ENCODE measurements around the gene OR2K2. TPM values are rescaled to one million over a fixed set of nuclear protein-coding genes. Genes with fewer than 3 reads are reported as not detected.

OR2K2 gene
- total RNA-seq, 1 donor from 2014 or later, result not detected

- Mint-ChIP-seq H3K36me3 (ENCODE audit: low read depth) (peaks cover 16% of the 10 kb centered on the region), H3K4me3 (no peak overlapping the region), H3K27ac (ENCODE audit: unreplicated experiment) (no peak overlapping the region), H3K4me1 (no peaks in the 10 kb centered on the region), H3K9me3 (no peaks in the 10 kb centered on the region), H3K27me3 (ENCODE audit: low read depth) (no peaks in the 10 kb centered on the region)
- TF ChIP-seq CTCF (conservative IDR thresholded peaks at IDR 0.05), result no peak
- DNase-seq (ENCODE audit: low read depth, low spot score), result no peak
Measured at GRCh38 chr9:111362526-111362925, 32.5 kb upstream of the OR2K2 start.

- peaks cover 1% of the 10 kb centered on the region for H3K9me3 Mint-ChIP-seq
- H3K4me3 Mint-ChIP-seq, result no peak overlapping the region
- peaks cover 9% of the 10 kb centered on the region for H3K4me1 Mint-ChIP-seq
- no peak for DNase-seq (ENCODE audit: low read depth, low spot score)
- no peaks in the 10 kb centered on the region for H3K27me3 Mint-ChIP-seq (ENCODE audit: low read depth)
- no peak for TF ChIP-seq CTCF (conservative IDR thresholded peaks at IDR 0.05)
- H3K27ac Mint-ChIP-seq (ENCODE audit: unreplicated experiment), result no peak overlapping the region
- peaks cover 19% of the 10 kb centered on the region for H3K36me3 Mint-ChIP-seq (ENCODE audit: low read depth)
Measured at GRCh38 chr9:111360881-111361280, 30.9 kb upstream of the OR2K2 start.

- Mint-ChIP-seq H3K27ac (ENCODE audit: unreplicated experiment) (no peak overlapping the region), H3K4me1 (peaks cover 9% of the 10 kb centered on the region), H3K36me3 (ENCODE audit: low read depth) (peaks cover 7% of the 10 kb centered on the region), H3K9me3 (peaks cover 8% of the 10 kb centered on the region), H3K27me3 (ENCODE audit: low read depth) (no peaks in the 10 kb centered on the region), H3K4me3 (no peak overlapping the region)
- DNase-seq (ENCODE audit: low read depth, low spot score), result no peak
- no peak for TF ChIP-seq CTCF (conservative IDR thresholded peaks at IDR 0.05)
Measured at GRCh38 chr9:111356481-111357244, 26.6 kb upstream of the OR2K2 start.

- no peak overlapping the region for H3K27ac Mint-ChIP-seq (ENCODE audit: unreplicated experiment)
- H3K4me1 Mint-ChIP-seq, result peaks cover 9% of the 10 kb centered on the region
- H3K36me3 Mint-ChIP-seq (ENCODE audit: low read depth), result peaks cover 7% of the 10 kb centered on the region
- TF ChIP-seq CTCF (conservative IDR thresholded peaks at IDR 0.05), result no peak
- H3K27me3 Mint-ChIP-seq (ENCODE audit: low read depth), result no peaks in the 10 kb centered on the region
- no peak overlapping the region for H3K4me3 Mint-ChIP-seq
- H3K9me3 Mint-ChIP-seq, result peaks cover 11% of the 10 kb centered on the region
- no peak for DNase-seq (ENCODE audit: low read depth, low spot score)
Measured at GRCh38 chr9:111352545-111352944, 22.5 kb upstream of the OR2K2 start.

- no peak for DNase-seq (ENCODE audit: low read depth, low spot score)
- Mint-ChIP-seq H3K9me3 (peaks cover 8% of the 10 kb centered on the region), H3K4me3 (no peak overlapping the region), H3K4me1 (no peaks in the 10 kb centered on the region), H3K36me3 (ENCODE audit: low read depth) (no peaks in the 10 kb centered on the region), H3K27ac (ENCODE audit: unreplicated experiment) (no peak overlapping the region), H3K27me3 (ENCODE audit: low read depth) (no peaks in the 10 kb centered on the region)
- no peak for TF ChIP-seq CTCF (conservative IDR thresholded peaks at IDR 0.05)
Measured at GRCh38 chr9:111350556-111350955, 20.5 kb upstream of the OR2K2 start.

Data from neural crest cell (in vitro differentiated cells).